Fibroblast of lung (primary cell): Measurements from ENCODE around the gene REEP5.

Source experiments
- EZH2 ChIP-seq: IDR thresholded peaks from 2 replicates; pipeline ENCODE4 v1.5.1; 2012; ENCODE audit warnings: low read length, control low read depth, mild to moderate bottlenecking; ENCODE audit errors: missing control alignments
- TF ChIP-seq, protein P1 (sequence below), 2 donors: IDR thresholded peaks in 1 of 2; conservative IDR thresholded peaks in 1 of 2; 1 replicate in 1 of 2; 2 replicates in 1 of 2; pipeline ENCODE4 v1.5.1; 2011 to 2012; ENCODE audit warnings: low read length in 2 of 2, control low read depth in 1 of 2, inconsistent platforms in 1 of 2, low read depth in 1 of 2, mild to moderate bottlenecking in 1 of 2

DNA sequence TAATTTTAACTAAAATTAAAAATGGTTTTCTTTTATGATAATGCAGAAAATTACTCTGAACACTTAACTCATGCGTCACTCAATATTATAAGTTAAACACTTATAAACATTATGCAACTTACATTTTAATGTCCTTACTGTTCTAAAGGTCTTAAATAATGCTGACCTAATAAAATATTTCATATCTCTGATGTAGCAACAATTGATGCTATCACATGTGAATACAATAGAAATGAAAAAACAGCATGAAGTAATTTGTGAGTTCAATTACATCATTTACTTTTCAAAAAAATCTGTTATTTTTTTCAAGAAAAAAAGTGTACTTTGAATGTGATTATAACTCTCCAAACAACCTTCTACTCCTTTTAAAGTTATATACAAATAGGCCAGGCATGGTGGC, 26.4 kb upstream of the REEP5 start:
- TF ChIP-seq, protein P1, sequence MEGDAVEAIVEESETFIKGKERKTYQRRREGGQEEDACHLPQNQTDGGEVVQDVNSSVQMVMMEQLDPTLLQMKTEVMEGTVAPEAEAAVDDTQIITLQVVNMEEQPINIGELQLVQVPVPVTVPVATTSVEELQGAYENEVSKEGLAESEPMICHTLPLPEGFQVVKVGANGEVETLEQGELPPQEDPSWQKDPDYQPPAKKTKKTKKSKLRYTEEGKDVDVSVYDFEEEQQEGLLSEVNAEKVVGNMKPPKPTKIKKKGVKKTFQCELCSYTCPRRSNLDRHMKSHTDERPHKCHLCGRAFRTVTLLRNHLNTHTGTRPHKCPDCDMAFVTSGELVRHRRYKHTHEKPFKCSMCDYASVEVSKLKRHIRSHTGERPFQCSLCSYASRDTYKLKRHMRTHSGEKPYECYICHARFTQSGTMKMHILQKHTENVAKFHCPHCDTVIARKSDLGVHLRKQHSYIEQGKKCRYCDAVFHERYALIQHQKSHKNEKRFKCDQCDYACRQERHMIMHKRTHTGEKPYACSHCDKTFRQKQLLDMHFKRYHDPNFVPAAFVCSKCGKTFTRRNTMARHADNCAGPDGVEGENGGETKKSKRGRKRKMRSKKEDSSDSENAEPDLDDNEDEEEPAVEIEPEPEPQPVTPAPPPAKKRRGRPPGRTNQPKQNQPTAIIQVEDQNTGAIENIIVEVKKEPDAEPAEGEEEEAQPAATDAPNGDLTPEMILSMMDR (conservative IDR thresholded peaks at IDR 0.05 in 1 of 2, IDR thresholded peaks at IDR 0.05 in 1 of 2; ENCODE audit: low read depth in 1 of 2, low read length in 2 of 2): no peak
- TF ChIP-seq EZH2: no peak
